Activated T-helper 1 cell treated with anti-CD3 and anti-CD28 coated beads, Interleukin-12 subunit alpha, Interleukin-12 subunit beta, Interleukin-2, Interleukin-4 antibody, amounts not matched to agents 30 ng/mL and 10 ng/mL and 1 ng/mL, durations not matched to agents 14 hours and 24 hours and 36 hours (primary cell): ENCODE data around the gene TRIP12. TPM values are rescaled to one million over a fixed set of nuclear protein-coding genes. Genes with fewer than 3 reads are reported as not detected.
"Not testable (repeated sequence)": the region's sequence is repeated elsewhere in the genome, so short reads cannot be mapped to it uniquely, and the experiment has no call there.

Source experiments
- DNase-seq: peaks from one replicate; pipeline ENCODE4 v3.0.0; 2021; ENCODE audit warnings: low spot score
- H3K27ac Mint-ChIP-seq: one replicate; pipeline ENCODE4 v1.8.0; 2021; ENCODE audit warnings: mild to moderate bottlenecking, mixed read lengths
- H3K27me3 Mint-ChIP-seq: one replicate; pipeline ENCODE4 v1.8.0; 2022; ENCODE audit warnings: mild to moderate bottlenecking, moderate library complexity, mixed read lengths; ENCODE audit not compliant: insufficient read depth
- H3K36me3 Mint-ChIP-seq: one replicate; pipeline ENCODE4 v1.8.0; 2021; ENCODE audit warnings: low read depth, mixed read lengths
- H3K4me1 Mint-ChIP-seq: one replicate; pipeline ENCODE4 v1.8.0; 2021; ENCODE audit warnings: low read depth, mixed read lengths
- H3K4me3 Mint-ChIP-seq: one replicate; pipeline ENCODE4 v1.8.0; 2021; ENCODE audit warnings: mild to moderate bottlenecking, moderate library complexity, mixed read lengths
- H3K9me3 Mint-ChIP-seq: one replicate; pipeline ENCODE4 v1.8.0; 2021; ENCODE audit warnings: mixed read lengths
- intact Hi-C: fragments of 100-400 bp; cut with micrococcal nuclease; formaldehyde crosslinking; loops from one replicate; pipeline ENCODE4 v1.15.1; 2024
- total RNA-seq: library from RNA; stranded (reverse); gene quantifications from 2 replicates; pipeline ENCODE4 v1.2.3, GENCODE V29; 2022

Gene TRIP12
- total RNA-seq, 1 donor from 2014 or later: 253 TPM

DNA sequence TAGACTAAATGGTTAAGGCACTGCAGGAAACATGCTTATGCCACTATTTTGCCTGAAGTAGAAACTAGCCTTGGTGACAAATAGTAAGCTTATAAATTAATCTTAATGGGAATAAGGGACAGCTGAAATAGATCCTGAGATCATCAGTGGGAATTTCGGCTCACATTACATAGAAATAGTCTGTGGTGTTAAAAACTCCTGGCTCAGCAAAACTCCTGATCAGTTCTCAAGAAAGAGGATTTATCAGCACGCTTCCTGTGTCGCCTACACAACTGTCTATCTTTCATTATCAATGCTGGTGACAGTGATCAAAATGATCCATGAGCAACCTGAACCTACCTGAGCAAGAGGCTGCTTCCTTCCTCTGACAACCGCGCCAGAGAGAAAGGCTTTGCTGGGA lies 190.4 kb downstream of the TRIP12 start:
- H3K36me3 Mint-ChIP-seq: no peaks in the 10 kb centered on the region
- no peak overlapping the region for H3K27ac Mint-ChIP-seq
- DNase-seq: no peak
- H3K27me3 Mint-ChIP-seq: no peaks in the 10 kb centered on the region
- H3K4me1 Mint-ChIP-seq: peaks cover 15% of the 10 kb centered on the region
- H3K4me3 Mint-ChIP-seq: no peak overlapping the region
- H3K9me3 Mint-ChIP-seq: no peaks in the 10 kb centered on the region
- intact Hi-C loops: no loop called here

DNA sequence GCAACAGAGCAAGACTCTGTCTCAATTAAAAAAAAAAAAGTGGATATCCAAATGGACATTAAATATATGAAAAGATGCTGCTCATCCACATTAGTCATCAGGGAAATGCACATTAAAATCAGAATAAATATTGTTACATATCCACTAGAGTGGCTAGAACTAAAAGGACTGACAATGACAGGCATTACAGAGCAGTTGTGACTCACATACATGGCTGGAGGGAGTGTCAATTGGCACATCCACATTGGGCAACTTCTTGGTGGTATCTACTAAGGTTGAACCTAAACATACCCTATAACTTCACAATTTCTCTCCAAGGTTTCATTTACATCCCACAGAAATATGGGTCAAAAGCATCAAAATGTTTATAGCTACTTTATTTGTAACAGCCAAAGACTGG lies 193.4 kb downstream of the TRIP12 start:
- Mint-ChIP-seq H3K4me1 (peaks cover 15% of the 10 kb centered on the region), H3K27me3 (peaks cover 6% of the 10 kb centered on the region), H3K27ac (no peak overlapping the region), H3K36me3 (no peaks in the 10 kb centered on the region), H3K9me3 (no peaks in the 10 kb centered on the region), H3K4me3 (no peak overlapping the region)
- intact Hi-C loops: no loop called here
- DNase-seq: no peak

DNA sequence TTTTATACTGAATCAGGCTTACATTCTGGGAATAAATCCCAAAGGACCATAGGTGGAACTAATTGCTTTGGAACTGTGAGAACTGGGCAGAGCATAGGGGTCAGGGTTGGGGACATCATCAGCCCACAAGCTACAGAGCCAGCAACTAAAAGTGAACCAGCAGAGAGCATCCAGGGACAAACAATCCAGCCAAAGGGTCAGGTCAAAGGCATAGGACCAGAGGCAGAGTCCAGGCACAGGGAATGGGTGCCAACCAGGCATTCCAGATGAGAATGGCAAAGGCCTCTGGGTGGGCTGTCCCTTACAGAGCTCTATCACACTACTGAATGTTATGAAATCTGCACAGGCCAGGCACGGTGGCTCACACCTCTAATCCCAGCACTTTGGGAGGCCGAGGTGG lies 195.2 kb downstream of the TRIP12 start:
- H3K27ac Mint-ChIP-seq: no peak overlapping the region
- H3K36me3 Mint-ChIP-seq: no peaks in the 10 kb centered on the region
- peaks cover 9% of the 10 kb centered on the region for H3K4me1 Mint-ChIP-seq
- intact Hi-C loops: no loop called here
- peaks cover 11% of the 10 kb centered on the region for H3K27me3 Mint-ChIP-seq
- DNase-seq: no peak
- H3K9me3 Mint-ChIP-seq: no peaks in the 10 kb centered on the region
- no peak overlapping the region for H3K4me3 Mint-ChIP-seq

DNA sequence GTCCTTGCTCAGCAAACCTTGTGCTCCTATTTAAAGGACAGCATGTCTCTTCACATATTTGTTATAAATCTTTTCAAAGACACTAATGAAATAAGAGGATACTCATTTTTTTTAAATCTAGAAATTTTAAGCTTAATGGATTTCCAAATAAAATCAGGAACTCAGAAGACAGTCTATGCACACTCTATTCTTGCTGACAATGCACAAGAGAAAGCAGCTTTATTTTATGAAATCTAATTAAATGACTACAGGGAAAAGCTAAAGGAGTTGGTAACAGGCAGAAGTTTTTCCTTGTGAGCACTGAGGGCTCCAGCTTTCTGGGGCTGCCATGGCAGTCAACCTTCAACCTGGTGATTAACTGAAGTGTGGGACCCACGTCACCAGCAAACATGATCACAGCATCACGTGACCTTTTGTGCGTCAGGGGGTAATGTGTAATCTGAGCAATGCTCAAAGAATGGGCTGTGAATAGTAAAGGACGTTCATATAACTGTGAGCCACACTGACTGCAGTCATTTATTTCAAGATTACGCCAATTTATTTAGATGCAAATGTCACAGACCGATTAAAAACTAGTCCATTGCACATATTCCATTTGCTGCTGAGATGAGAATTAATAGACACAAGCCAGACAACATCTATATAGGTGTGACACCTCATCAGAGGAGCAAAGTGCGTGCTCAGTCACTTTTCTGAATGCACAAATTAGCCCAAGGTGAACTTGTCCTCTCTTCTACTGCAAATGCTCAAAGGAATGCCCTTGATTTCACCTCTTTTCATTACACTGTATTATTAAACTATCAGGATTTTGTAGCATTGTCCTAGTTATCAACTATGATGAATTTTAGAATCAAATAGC lies 195.9 kb downstream of the TRIP12 start:
- H3K4me1 Mint-ChIP-seq: peaks cover 9% of the 10 kb centered on the region

DNA sequence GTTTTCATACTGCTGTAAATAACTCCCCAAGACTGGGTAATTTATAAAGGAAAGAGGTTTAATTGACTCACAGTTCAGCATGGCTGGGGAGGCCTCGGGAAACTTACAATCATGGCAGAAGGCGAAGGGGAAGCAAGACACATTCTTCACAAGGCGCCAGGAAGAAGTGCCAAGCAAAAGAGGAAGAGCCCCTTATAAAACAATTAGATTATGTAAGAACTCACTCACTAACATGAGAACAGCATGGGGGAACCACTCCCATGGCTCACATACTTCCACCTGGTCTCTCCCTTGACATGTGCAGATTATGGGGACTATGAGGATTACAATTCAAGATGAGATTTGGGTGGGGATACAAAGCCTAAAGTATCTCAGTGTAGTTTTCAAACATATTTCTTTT lies 198.6 kb downstream of the TRIP12 start:
- H3K27me3 Mint-ChIP-seq: peaks cover 26% of the 10 kb centered on the region
- H3K4me3 Mint-ChIP-seq, H3K4me1 Mint-ChIP-seq, H3K9me3 Mint-ChIP-seq, DNase-seq, H3K36me3 Mint-ChIP-seq, H3K27ac Mint-ChIP-seq, intact Hi-C loops: not testable (repeated sequence)

More for the DNA sequence above, 195.9 kb downstream of the TRIP12 start:
- intact Hi-C loops: no loop called here
- no peak for DNase-seq
- Mint-ChIP-seq H3K27ac (no peak overlapping the region), H3K4me3 (no peak overlapping the region), H3K36me3 (no peaks in the 10 kb centered on the region), H3K27me3 (peaks cover 11% of the 10 kb centered on the region), H3K9me3 (no peaks in the 10 kb centered on the region)

DNA sequence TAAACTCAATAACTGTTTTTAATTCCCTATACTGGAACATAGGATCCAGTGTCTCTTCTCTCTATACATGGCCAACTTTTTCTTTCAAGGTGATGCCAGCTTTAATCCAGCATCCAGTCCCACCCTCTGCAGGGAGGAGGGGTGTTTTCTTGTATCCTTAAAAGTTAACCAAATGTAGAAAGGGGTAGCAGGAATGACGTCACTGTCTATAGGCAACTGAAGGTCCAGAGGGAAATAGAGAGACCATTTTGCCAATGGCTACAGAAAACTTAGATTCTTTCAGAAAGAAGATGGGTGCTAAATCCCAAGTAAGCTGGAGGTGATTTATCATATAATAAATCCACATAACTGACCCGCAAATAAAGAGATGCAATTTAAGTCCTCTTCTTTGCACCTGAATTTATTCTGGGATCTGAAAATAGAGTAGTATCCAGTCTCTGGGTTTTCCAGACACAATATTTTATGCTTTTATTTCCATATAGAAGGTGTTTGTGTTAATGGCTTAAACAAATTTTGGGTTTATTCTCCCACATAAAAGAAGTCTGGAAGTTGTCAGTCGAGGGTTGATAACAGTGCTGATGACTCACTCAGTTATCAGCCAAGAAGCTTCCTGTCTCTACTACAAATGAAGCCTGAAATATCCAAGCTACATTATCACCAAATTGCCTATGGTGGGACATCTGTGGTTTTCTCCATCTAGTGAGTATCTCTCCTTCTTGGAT lies 201.7 kb downstream of the TRIP12 start:
- no peaks in the 10 kb centered on the region for H3K36me3 Mint-ChIP-seq
- no peak for DNase-seq
- intact Hi-C loops: loop anchor here (10.0 kb wide), 1 partner anchor 1835 kb away; no protein-coding TSS in a partner anchor
- peaks cover 49% of the 10 kb centered on the region for H3K27me3 Mint-ChIP-seq
- H3K27ac Mint-ChIP-seq: no peak overlapping the region
- no peak overlapping the region for H3K4me3 Mint-ChIP-seq
- H3K4me1 Mint-ChIP-seq: peaks cover 9% of the 10 kb centered on the region
- H3K9me3 Mint-ChIP-seq: no peaks in the 10 kb centered on the region

DNA sequence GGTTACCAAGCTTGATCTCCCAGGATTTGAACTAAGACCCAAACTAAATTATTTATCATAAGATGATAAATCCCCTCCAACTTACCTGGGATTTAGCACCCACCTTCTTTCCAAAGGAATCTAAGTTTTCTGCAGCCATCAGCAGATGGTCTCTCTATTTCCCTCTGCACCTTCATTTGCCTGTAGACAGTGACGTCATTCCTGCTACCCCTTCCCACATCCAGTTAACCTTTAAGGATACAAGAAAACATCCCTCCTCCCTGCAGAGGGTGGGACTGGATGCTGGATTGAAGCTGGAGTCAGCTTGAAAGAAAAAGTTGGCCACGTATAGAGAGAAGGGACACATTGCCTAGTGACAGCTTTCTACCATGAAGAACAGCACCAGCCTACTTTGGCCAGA lies 203.8 kb downstream of the TRIP12 start:
- no peaks in the 10 kb centered on the region for H3K36me3 Mint-ChIP-seq
- DNase-seq: no peak
- no peaks in the 10 kb centered on the region for H3K4me1 Mint-ChIP-seq
- H3K27ac Mint-ChIP-seq: no peak overlapping the region
- H3K9me3 Mint-ChIP-seq: no peaks in the 10 kb centered on the region
- intact Hi-C loops: loop anchor here (10.0 kb wide), 1 partner anchor 1833 kb away; no protein-coding TSS in a partner anchor
- no peak overlapping the region for H3K4me3 Mint-ChIP-seq
- peaks cover 48% of the 10 kb centered on the region for H3K27me3 Mint-ChIP-seq

DNA sequence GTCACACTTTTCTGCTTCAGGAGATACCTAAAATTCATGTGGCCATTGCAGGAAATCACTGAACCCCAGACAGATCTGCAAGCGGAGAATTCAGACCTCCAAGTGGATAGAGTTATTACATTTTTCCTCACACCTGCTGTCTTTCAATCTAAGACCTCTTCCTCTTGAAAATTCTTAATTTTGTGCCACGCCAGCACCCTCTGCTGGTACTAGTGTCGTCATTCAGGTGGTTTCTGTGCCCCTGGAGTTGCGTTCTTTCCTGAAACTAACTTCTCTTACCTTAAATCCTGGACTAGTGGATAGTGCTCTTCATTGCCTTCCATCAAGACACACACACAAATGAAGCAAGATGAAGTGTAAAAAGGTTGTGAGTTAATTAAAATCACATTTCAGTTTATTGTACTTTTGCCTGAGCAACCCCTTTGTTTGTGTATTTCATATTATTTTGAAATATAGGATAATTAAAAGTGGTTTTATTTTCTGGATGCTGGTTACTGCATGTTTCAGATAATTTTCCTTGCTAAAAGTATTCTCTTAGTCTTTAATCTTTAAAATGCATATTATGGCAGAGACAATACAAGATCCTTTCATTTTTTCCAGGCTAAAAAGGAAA lies 205.8 kb downstream of the TRIP12 start:
- intact Hi-C loops: loop anchor here (10.0 kb wide), 1 partner anchor 1831 kb away; no protein-coding TSS in a partner anchor
- no peaks in the 10 kb centered on the region for H3K9me3 Mint-ChIP-seq
- peaks cover 62% of the 10 kb centered on the region for H3K27me3 Mint-ChIP-seq

DNA sequence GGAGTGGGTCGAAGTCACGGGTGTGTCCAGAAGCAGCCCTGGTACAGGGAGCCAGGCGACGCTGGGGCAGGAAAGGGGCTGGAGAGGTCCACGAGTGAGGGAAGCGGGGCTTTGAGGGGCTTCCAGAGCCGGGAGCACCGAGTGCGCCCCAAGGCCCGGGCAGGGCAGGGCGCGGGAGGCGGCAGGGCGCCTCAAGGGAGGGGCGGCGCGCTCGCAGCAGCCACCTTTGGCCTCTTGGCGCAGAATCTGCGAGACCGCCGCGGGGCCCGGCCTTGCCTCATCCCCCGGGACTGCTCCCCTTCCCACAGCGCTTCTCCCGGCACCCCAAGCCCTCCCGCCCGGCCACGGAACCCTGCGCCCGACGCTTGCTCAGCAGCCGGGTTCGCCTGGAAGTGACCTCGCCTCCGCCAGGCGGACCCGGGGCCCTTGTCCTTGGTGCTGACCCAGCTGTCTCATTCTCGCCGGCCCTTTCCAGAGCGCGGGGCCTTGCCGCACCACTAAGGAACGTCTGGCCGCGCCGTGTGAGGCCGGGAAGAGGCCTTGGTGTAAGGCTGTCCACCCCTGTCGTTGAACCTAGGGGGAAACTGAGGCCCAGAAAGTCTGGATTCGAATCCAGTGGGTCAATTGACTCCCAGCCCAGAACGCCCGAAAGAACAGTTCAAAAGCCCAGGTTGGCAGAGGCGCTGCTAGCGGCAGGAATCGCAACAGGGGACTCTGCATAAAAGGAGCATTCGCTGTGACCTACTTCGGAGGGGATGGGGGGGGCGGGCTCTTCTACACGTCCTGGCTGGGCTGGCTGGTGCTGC lies 206.9 kb downstream of the TRIP12 start:
- intact Hi-C loops: loop anchor here (5.0 to 10.0 kb wide), 2 partner anchors 107 to 1830 kb away; no protein-coding TSS in a partner anchor
- Mint-ChIP-seq H3K9me3 (no peaks in the 10 kb centered on the region), H3K27ac (no peak overlapping the region), H3K4me3 (no peak overlapping the region), H3K27me3 (peaks cover 64% of the 10 kb centered on the region), H3K36me3 (no peaks in the 10 kb centered on the region), H3K4me1 (no peaks in the 10 kb centered on the region)
- peak; percentile 8 for DNase-seq

More for the DNA sequence above, 205.8 kb downstream of the TRIP12 start:
- Mint-ChIP-seq H3K4me1 (no peaks in the 10 kb centered on the region), H3K4me3 (no peak overlapping the region), H3K27ac (no peak overlapping the region), H3K36me3 (no peaks in the 10 kb centered on the region)
- DNase-seq: no peak

DNA sequence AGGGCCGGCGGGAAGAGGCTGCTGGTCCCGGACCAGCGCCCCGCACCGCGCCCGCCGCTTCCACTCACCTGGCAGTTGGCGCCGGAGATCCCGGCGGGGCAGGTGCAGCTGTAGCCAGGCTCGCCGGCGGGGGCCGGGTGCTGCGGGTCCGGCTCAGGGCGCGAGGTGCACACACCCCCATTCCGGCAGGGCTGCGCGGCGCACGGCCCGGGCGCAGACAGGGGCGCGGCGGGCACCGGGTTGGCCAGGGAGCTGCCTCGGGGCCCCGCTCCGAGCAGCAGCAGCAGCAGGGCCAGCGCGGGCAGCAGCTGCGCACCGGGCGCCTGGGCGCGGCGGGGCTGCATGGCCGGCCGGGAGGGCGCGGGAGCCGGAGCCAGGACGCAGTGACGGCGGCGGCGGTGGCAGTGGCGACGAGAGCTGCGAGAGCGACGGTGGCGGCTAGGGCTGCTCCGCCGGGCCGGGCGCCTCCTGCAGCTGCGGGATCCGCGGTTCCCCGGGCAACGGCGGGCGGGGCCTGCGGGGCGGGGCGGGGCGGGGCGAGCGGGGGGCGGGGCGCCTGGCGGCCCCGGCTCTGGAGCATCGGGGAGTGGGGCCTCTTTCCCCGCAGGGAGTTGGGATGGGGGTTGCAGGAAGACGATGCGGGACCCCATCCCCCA lies 207.6 kb downstream of the TRIP12 start, which contains the start of gene DNER:
DNER (minus strand) TSS at position 476 of the 656 bp plus-strand sequence; CDS start at position 344, 132 bp downstream.
- peak; percentile 30 for DNase-seq
- peaks cover 60% of the 10 kb centered on the region for H3K27me3 Mint-ChIP-seq
- H3K9me3 Mint-ChIP-seq: no peaks in the 10 kb centered on the region
- peak within 1 kb of the TSS; percentile 45 for H3K4me3 Mint-ChIP-seq
- H3K36me3 Mint-ChIP-seq: no peaks in the 10 kb centered on the region
- no peak within 1 kb of the TSS for H3K27ac Mint-ChIP-seq
- H3K4me1 Mint-ChIP-seq: no peaks in the 10 kb centered on the region
- intact Hi-C loops: loop anchor here (5.0 to 10.0 kb wide), 2 partner anchors 108 to 1829 kb away; no protein-coding TSS in a partner anchor
